Measurements from ENCODE around the gene ARNT2.

ARNT2 gene

DNA sequence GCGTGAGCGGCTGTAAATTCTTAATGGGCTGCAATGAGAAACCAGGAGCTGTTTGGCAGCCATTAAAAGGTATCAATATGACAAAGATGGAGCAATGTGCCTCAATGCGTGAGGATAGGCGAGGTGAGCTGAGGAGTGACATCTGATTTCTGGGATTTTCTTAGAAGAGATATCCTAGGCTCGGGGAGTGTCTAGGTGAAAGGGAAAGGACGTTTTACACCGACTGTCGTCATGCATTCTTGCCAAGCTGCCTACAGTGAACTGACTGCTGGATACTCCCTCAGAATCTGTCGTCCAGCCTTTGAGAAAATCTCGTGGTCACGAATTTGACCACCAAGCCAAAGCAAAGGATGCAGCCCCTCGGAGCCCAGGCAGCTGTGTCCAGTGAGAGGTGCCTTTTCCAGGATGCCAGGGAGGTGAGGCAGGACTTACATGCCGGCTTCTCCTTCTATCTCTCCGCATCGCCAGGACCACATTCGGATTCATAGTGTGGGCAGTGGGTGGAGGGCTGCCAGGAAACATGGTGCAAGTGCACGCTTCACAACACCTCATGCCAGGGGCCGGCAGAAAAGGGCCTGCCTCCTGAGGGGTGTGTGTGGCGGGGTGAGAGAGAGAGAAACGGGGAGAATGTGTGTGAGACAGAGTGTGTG, 210.7 kb downstream of the ARNT2 start:
- TF ChIP-seq, protein P1, sequence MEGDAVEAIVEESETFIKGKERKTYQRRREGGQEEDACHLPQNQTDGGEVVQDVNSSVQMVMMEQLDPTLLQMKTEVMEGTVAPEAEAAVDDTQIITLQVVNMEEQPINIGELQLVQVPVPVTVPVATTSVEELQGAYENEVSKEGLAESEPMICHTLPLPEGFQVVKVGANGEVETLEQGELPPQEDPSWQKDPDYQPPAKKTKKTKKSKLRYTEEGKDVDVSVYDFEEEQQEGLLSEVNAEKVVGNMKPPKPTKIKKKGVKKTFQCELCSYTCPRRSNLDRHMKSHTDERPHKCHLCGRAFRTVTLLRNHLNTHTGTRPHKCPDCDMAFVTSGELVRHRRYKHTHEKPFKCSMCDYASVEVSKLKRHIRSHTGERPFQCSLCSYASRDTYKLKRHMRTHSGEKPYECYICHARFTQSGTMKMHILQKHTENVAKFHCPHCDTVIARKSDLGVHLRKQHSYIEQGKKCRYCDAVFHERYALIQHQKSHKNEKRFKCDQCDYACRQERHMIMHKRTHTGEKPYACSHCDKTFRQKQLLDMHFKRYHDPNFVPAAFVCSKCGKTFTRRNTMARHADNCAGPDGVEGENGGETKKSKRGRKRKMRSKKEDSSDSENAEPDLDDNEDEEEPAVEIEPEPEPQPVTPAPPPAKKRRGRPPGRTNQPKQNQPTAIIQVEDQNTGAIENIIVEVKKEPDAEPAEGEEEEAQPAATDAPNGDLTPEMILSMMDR (IDR thresholded peaks at IDR 0.05; ENCODE audit: low read depth, low read length) = no peak
- no peak for DNase-seq
- Histone ChIP-seq H3K4me1 (peaks cover 21% of the 10 kb centered on the region), H3K9me3 (peaks cover 3% of the 10 kb centered on the region; the same call in 1 of the 2 replicates), H3K27me3 (no peaks in the 10 kb centered on the region), H3K4me3 (ENCODE audit: low read depth, low read length) (no peak overlapping the region), H3K36me3 (no peaks in the 10 kb centered on the region)

DNA sequence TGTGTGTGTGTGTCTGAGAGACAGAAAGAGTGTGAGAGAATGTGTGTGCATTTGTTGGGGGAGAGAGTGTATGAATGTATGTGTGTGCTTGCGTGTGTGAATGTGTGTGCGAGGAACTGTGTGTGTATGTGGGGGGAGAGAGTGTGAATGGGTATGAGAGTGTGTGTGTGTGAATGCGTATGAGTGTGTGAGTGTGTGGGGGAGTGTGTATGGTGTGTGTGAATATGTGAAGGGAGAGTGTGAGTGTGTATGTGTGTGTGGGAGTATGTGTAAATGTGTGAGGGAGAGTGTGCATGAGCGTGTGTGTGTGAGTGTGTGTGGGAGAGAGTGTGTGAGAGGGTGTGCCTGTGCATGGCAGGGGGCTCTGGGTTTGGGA, 211.2 kb downstream of the ARNT2 start:
- Histone ChIP-seq H3K27me3 (no peaks in the 10 kb centered on the region), H3K9me3 (peaks cover 3% of the 10 kb centered on the region; the same call in 1 of the 2 replicates), H3K4me1 (peaks cover 21% of the 10 kb centered on the region), H3K36me3 (no peaks in the 10 kb centered on the region), H3K4me3 (ENCODE audit: low read depth, low read length) (no peak overlapping the region)
- TF ChIP-seq, protein P1 (IDR thresholded peaks at IDR 0.05; ENCODE audit: low read depth, low read length) = no peak
- no peak for DNase-seq

DNA sequence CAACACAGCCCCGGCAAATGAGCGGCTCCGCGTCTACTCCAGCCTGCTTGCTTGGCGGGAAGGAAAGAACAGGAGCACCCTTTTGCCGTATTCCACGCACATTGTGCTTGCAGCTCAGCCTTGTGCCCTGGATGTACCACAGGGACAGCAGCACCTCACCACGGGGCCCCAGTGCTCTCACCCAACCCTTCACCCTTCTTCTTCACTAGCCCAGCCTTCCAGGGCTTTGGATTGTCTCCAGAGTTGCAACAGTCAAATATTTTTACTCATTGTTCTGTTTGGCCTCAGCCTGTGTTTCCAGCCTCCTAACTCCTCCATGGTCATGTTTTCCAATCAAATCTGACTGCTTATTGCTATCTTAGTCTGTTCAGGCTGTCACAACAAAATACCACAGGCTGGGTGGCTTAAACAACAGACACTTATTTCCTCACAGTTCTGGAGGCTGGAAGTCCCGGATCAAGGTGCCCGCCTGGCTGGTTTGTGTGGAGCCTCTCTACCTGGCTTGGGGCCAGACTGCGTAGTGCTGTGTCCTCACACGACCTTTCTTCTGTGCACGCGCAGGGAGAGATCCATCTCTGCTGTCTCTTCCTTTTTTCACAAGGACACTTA, 211.7 kb downstream of the ARNT2 start:
- no peak overlapping the region for H3K4me3 ChIP-seq (ENCODE audit: low read depth, low read length)
- peaks cover 21% of the 10 kb centered on the region for H3K4me1 ChIP-seq

DNA sequence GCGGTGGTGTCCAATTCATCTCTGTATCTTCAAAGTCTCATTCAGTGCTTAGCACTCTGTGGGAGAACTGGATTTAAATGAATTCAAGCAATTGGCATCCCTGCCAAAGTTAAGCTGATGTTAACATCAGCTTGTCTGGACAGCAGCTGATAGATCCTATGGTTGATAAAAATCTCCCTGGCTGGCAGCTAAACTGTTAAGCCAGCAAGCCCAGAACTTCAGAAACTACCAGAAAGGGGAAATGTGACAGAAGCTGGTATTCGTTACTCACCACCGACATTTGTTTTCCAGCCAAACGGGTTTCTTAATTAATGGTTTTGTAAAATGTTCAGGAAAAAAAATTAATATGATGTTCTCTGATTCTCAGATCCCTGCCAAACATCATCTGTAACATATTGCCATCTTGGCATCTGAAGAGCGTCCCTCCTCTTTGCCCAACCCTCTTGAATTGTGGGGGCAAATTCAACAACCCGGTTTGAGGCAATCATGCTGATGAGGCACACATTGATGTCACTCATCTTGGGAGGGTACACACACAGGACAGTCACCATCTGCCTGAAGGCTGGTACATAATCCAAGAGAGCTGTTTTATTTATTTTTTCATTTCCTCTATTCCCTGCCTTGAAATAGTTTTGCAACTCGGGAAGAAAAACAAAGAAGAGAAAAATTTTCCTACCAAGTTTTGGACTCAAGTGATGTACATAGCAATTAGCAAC, 214.7 kb downstream of the ARNT2 start:
- peaks cover 21% of the 10 kb centered on the region for H3K4me1 ChIP-seq
- no peaks in the 10 kb centered on the region for H3K36me3 ChIP-seq
- DNase-seq = no peak
- TF ChIP-seq, protein P1 (IDR thresholded peaks at IDR 0.05; ENCODE audit: low read depth, low read length) = no peak
- peaks cover 7% of the 10 kb centered on the region; the same call in 1 of the 2 replicates for H3K9me3 ChIP-seq
- H3K27me3 ChIP-seq = no peaks in the 10 kb centered on the region
- no peak overlapping the region for H3K4me3 ChIP-seq (ENCODE audit: low read depth, low read length)

More for the DNA sequence above, 211.7 kb downstream of the ARNT2 start:
- peaks cover 3% of the 10 kb centered on the region; the same call in 1 of the 2 replicates for H3K9me3 ChIP-seq
- TF ChIP-seq, protein P1 (IDR thresholded peaks at IDR 0.05; ENCODE audit: low read depth, low read length) = no peak
- no peaks in the 10 kb centered on the region for H3K27me3 ChIP-seq
- DNase-seq = peak; percentile 83
- no peaks in the 10 kb centered on the region for H3K36me3 ChIP-seq

DNA sequence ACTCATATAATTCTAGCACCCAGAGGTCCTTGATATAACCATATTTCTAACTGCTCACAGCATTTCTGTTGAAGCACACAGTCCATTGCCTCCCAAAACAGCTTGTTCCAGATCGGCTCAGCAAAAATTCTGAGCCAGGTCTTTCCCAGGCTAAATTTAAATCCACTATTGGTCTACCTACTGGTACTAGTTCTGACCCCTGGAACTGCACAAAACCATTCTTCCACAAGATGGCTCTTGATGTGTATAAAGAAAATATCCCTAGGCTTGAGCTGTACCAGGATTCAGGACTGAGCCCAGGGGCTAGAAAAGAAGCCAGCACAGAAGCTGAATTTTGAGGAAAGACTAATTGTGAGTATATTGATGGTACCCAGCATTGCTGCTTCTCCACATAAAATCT, 215.5 kb downstream of the ARNT2 start:
- peaks cover 21% of the 10 kb centered on the region for H3K4me1 ChIP-seq
- no peaks in the 10 kb centered on the region for H3K27me3 ChIP-seq
- peaks cover 7% of the 10 kb centered on the region; the same call in 1 of the 2 replicates for H3K9me3 ChIP-seq
- H3K36me3 ChIP-seq = no peaks in the 10 kb centered on the region
- no peak for DNase-seq
- TF ChIP-seq, protein P1 (IDR thresholded peaks at IDR 0.05; ENCODE audit: low read depth, low read length) = 0 out of 2 replicates have a peak, but pooled peaks have one; percentile 5
- H3K4me3 ChIP-seq (ENCODE audit: low read depth, low read length) = no peak overlapping the region
